Thoracic aorta (tissue), 2 donors: ENCODE results near the gene MELTF. TPM values are rescaled to one million over a fixed set of nuclear protein-coding genes. Genes with fewer than 3 reads are reported as not detected.

Experiments
- ATAC-seq: fragments of 150-250 bp; one replicate; pipeline ENCODE4 v1.8.0; 2017; ENCODE audit warnings: low read depth; ENCODE audit not compliant: insufficient number of reproducible peaks, low FRiP score
- DNase-seq: peaks from one replicate; pipeline ENCODE4 v3.0.0-alpha.2; 2020; ENCODE audit warnings: low spot score
- H3K27ac ChIP-seq, 2 donors: fragments of 200-600 bp; sonication (generic); 1 replicate in 1 of 2; 2 replicates in 1 of 2; pipeline ENCODE4 v1.5.1; 2016; ENCODE audit warnings: mild to moderate bottlenecking in 2 of 2, moderate library complexity in 2 of 2
- H3K27me3 ChIP-seq: fragments of 200-600 bp; sonication (generic); replicated peaks from 2 replicates; pipeline ENCODE4 v1.6.0; 2016; ENCODE audit warnings: mild to moderate bottlenecking; ENCODE audit not compliant: insufficient read depth
- H3K36me3 ChIP-seq: fragments of 200-600 bp; sonication (generic); one replicate; pipeline ENCODE4 v1.5.1; 2016
- H3K4me1 ChIP-seq, 2 donors: fragments of 200-600 bp; sonication (generic); 1 replicate in 1 of 2; 2 replicates in 1 of 2; pipeline versions ENCODE4 v1.5.1 to v1.6.0; 2016; ENCODE audit warnings: low read depth in 2 of 2, mild to moderate bottlenecking in 1 of 2; ENCODE audit not compliant: control insufficient read depth in 1 of 2
- H3K4me3 ChIP-seq: fragments of 200-600 bp; sonication (generic); 2 replicates; pipeline ENCODE4 v1.5.1; 2016; ENCODE audit warnings: mild to moderate bottlenecking
- H3K9me3 ChIP-seq: fragments of 200-600 bp; sonication (generic); 2 replicates; pipeline ENCODE4 v1.5.1; 2016
- total RNA-seq, 2 donors: library from RNA; depleted of rRNA; stranded (reverse); fragments of >200 nt; gene quantifications; one replicate each; pipeline versions ENCODE4 v1.1.0 to v1.2.3, GENCODE V29; 2016
- TF ChIP-seq, protein P1 (sequence below): fragments of 200-600 bp; sonication (generic); IDR thresholded peaks from one replicate; pipeline ENCODE4 v1.5.1; 2019; ENCODE audit warnings: antibody characterized with exemption

Gene MELTF
- total RNA-seq, 2 donors from 2014 or later = 6.1 to 8.7 TPM

DNA sequence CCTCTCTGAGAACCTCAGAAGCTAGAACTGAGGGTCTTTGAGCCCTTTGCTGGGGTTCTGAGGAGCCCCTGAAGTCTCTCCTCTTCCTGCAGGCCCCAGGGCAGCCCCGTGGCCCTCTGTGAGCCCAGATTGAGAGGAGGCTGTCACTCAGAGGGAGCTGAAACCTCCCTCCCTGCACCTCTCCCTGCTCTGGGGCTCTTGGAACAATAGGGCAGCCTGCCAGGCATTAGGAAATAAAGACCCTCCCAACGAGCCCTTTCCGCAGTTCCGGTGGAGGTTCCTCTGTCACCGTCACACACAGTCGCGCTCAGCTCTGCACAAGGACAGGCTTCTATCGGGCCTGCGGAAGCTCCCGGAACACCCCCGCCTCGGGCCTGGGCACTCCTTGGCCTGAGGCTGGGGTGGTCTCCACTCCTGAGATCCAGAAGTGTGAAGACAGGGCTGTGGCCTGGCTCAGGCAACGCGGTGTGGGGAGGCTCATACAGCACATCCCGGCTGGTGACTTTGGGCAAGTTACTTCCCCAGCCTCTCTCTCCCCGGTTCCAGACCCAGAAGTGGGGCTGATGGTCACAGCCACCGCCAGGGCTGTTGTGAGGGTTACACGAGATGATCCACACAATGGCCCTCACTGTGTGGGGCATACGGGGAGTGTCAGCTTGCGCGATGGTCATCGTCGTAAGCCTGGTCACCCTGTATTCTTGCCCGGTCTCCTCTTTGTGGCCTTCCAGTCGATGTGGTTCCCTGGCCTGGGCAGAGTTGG, 17.7 kb downstream of the MELTF start:
- DNase-seq = no peak
- Histone ChIP-seq H3K36me3 (no peaks in the 10 kb centered on the region), H3K27me3 (no peaks in the 10 kb centered on the region), H3K4me3 (no peak overlapping the region), H3K27ac (no peak overlapping the region), H3K9me3 (no peaks in the 10 kb centered on the region), H3K4me1 (no peaks in the 10 kb centered on the region)
- TF ChIP-seq, protein P1, sequence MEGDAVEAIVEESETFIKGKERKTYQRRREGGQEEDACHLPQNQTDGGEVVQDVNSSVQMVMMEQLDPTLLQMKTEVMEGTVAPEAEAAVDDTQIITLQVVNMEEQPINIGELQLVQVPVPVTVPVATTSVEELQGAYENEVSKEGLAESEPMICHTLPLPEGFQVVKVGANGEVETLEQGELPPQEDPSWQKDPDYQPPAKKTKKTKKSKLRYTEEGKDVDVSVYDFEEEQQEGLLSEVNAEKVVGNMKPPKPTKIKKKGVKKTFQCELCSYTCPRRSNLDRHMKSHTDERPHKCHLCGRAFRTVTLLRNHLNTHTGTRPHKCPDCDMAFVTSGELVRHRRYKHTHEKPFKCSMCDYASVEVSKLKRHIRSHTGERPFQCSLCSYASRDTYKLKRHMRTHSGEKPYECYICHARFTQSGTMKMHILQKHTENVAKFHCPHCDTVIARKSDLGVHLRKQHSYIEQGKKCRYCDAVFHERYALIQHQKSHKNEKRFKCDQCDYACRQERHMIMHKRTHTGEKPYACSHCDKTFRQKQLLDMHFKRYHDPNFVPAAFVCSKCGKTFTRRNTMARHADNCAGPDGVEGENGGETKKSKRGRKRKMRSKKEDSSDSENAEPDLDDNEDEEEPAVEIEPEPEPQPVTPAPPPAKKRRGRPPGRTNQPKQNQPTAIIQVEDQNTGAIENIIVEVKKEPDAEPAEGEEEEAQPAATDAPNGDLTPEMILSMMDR = no peak
- ATAC-seq = no peak

DNA sequence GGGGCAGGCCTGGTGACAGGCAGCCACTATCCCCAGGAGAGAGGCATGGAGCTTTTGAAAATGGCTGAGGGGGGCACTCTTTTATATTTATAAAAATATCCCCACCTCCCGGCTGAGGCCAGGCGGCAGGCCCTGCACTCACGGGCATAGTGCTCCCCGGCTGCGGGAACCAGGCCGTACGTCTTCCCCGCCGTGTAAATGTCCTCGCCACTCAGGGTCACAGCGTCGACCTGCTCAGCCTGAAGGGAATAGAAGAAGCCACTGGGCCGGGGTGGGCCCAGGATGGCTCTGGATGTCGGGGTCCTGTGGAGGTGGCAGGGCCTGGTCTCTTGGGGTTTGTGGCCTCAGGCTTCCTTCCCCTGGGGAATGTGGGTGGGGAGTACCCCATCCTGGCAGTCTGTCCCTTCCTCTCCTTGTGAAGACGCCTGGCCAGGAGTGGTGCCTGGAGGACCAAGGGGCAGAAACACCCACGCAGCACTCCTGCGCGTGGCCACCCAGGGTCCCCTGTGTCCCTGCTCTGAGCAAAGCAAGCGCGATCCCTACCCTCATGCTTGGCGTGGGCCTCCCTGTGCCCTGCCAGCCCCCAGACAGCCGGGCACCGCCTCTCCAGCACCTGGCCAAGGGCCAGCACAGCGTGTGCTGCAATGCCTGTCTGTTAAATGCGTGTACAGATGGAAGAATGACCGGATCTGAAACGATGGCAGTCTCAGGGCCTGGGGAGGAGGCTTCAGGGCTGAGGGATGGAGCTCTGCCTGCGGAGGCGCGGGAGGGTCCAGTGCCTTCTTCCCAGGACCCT, 18.9 kb downstream of the MELTF start:
- Histone ChIP-seq H3K4me3 (no peak overlapping the region), H3K36me3 (no peaks in the 10 kb centered on the region), H3K9me3 (no peaks in the 10 kb centered on the region), H3K4me1 (no peaks in the 10 kb centered on the region), H3K27ac (no peak overlapping the region), H3K27me3 (no peaks in the 10 kb centered on the region)
- ATAC-seq = no peak
- DNase-seq = no peak
- TF ChIP-seq, protein P1 = no peak

DNA sequence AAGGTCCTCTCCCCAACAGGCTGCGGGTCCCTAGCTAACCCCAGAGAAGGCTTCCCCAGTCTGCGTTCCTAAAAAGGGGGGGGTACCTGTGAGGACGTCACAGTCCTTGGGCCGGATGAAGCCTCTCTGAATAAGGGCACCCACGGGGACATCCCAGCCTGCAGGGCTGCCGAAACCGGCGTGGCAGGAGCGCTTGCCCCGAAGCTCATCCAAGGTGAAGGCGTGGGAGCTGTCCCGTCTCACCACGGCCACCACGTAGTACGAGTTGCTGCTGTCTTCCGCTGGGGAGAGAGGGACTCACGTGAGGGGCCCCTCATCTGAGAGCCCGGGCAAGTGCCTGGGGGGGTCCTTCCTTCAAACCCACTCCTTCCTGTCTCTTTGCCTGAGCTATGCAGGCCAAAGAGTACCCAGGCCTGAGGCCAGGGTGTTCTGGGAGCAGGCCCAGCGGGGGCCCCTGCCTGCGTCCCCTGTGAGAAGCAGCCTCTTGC, 20.0 kb downstream of the MELTF start:
- H3K27ac ChIP-seq = no peak overlapping the region
- no peak for ATAC-seq
- H3K4me3 ChIP-seq = no peak overlapping the region
- H3K4me1 ChIP-seq = no peaks in the 10 kb centered on the region
- TF ChIP-seq, protein P1 = no peak
- no peak for DNase-seq
- H3K36me3 ChIP-seq = no peaks in the 10 kb centered on the region
- H3K9me3 ChIP-seq = no peaks in the 10 kb centered on the region
- no peaks in the 10 kb centered on the region for H3K27me3 ChIP-seq

DNA sequence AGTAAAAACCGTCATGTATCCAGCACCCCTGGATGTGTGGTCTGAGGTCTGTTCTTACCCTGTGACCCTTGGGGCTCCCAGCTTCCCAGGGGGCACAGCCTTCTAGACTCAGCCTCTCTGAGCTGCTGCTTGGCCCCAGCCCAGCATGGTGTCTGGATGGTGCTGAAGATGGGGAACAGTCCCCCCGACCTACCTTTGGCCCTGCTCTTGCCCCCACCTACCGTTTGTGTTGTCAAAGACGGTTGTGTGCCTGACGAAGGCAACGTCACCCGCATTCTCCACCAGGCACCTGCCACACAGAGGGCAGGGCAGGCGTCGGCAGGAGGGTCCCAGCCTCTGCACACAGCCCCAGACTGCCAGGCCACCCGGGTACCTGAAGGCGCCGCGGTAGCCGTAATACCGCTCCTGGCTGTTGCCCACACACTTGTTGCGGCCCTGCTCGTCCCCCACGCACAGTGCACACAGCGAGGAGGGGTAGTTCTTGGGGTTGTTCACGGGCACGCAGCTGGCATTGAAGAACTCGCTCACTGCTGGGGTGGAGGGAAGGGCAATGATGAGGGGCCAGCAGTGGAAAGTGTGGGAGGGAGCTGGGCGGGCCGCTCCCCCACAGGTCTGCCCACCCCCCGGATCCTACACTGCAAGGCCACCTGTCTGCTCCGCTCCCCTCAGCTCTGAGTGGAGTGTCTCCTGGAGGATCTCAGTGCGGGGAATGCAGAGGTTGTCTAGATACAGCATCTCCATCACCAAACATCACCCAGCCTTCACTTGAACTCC, 21.0 kb downstream of the MELTF start:
- no peak for DNase-seq
- no peak for ATAC-seq
- Histone ChIP-seq H3K36me3 (no peaks in the 10 kb centered on the region), H3K4me1 (peaks cover 2 to 7% of the 10 kb centered on the region in 2 donors), H3K27ac (no peak overlapping the region), H3K4me3 (no peak overlapping the region), H3K9me3 (no peaks in the 10 kb centered on the region), H3K27me3 (no peaks in the 10 kb centered on the region)
- TF ChIP-seq, protein P1 = no peak

DNA sequence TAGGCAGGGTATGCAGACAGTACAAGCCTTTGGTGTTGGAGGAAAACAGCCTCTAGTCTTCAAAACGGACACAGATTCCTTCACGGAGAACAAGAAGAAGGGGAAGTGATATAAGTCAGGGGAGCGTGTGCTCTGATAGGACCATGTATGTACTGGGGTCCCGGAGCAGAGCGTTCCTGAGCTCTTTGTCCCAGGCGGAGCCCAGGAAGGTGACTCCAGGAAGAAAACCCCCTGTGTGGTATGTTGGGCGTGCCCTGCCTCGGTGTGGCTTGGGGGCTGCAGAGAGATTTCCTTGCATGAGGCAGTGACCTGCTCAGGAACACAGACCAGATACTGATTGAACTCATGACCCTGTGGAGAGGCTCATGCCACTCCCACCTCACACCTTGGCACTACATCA, 21.7 kb downstream of the MELTF start:
- Histone ChIP-seq H3K36me3 (no peaks in the 10 kb centered on the region), H3K27ac (no peak overlapping the region), H3K4me1 (peaks cover 3 to 9% of the 10 kb centered on the region in 2 donors), H3K9me3 (no peaks in the 10 kb centered on the region), H3K4me3 (no peak overlapping the region), H3K27me3 (no peaks in the 10 kb centered on the region)
- TF ChIP-seq, protein P1 = no peak
- no peak for DNase-seq
- ATAC-seq = no peak
